ENCODE measurements around the gene CSMD2.

CSMD2 gene

GRCh38 chr1:33899746-33900145 is 265.3 kb downstream of the CSMD2 start:
- DNase-seq (ENCODE audit: low read depth): no peak

GRCh38 chr1:33898881-33899280 is 266.1 kb downstream of the CSMD2 start:
- DNase-seq (ENCODE audit: low read depth): no peak

GRCh38 chr1:33898406-33898805 is 266.6 kb downstream of the CSMD2 start:
- no peak for DNase-seq (ENCODE audit: low read depth)

- no peak for DNase-seq (ENCODE audit: low read depth)
Observed at GRCh38 chr1:33897092-33897725, 267.8 kb downstream of the CSMD2 start.

- DNase-seq (ENCODE audit: low read depth): no peak
Observed at GRCh38 chr1:33895976-33896375, 269.1 kb downstream of the CSMD2 start.

- DNase-seq (ENCODE audit: low read depth): no peak
Observed at GRCh38 chr1:33895396-33895795, 269.6 kb downstream of the CSMD2 start.

GRCh38 chr1:33893147-33893830 is 271.7 kb downstream of the CSMD2 start:
- DNase-seq (ENCODE audit: low read depth): no peak

- DNase-seq (ENCODE audit: low read depth): no peak
Observed at GRCh38 chr1:33886496-33886895, 278.5 kb downstream of the CSMD2 start.

- DNase-seq (ENCODE audit: low read depth): no peak
Observed at GRCh38 chr1:33880305-33880704, 284.7 kb downstream of the CSMD2 start.

GRCh38 chr1:33878392-33878791 is 286.6 kb downstream of the CSMD2 start:
- DNase-seq (ENCODE audit: low read depth): no peak

- no peak for DNase-seq (ENCODE audit: low read depth)
Observed at GRCh38 chr1:33876970-33877650, 287.9 kb downstream of the CSMD2 start.

- DNase-seq (ENCODE audit: low read depth): no peak
Observed at GRCh38 chr1:33875862-33876261, 289.2 kb downstream of the CSMD2 start.

- DNase-seq (ENCODE audit: low read depth): no peak
Observed at GRCh38 chr1:33874636-33875035, 290.4 kb downstream of the CSMD2 start.

GRCh38 chr1:33872683-33873082 is 292.3 kb downstream of the CSMD2 start:
- DNase-seq (ENCODE audit: low read depth): no peak

- DNase-seq (ENCODE audit: low read depth): no peak
Observed at GRCh38 chr1:33872275-33872674, 292.8 kb downstream of the CSMD2 start.

GRCh38 chr1:33867684-33868083 is 297.3 kb downstream of the CSMD2 start:
- no peak for DNase-seq (ENCODE audit: low read depth)

- DNase-seq (ENCODE audit: low read depth): no peak
Observed at GRCh38 chr1:33866281-33866680, 298.7 kb downstream of the CSMD2 start.

GRCh38 chr1:33864460-33865389 is 300.3 kb downstream of the CSMD2 start:
- DNase-seq (ENCODE audit: low read depth): no peak

GRCh38 chr1:33863779-33864178 is 301.3 kb downstream of the CSMD2 start, which contains the start of gene HMGB4:
Gene HMGB4 (plus strand): TSS chr1:33864079. CDS start chr1:33864192, 113 bp downstream.
- DNase-seq (ENCODE audit: low read depth): no peak

GRCh38 chr1:33860671-33861070 is 304.4 kb downstream of the CSMD2 start:
- no peak for DNase-seq (ENCODE audit: low read depth)

- DNase-seq (ENCODE audit: low read depth): no peak
Observed at GRCh38 chr1:33854091-33854490, 310.9 kb downstream of the CSMD2 start.

- DNase-seq (ENCODE audit: low read depth): no peak
Observed at GRCh38 chr1:33853431-33853830, 311.6 kb downstream of the CSMD2 start.

All from ELR (cell line).